D721Med (cell line): Measurements from ENCODE around the gene POSTN.

ENCODE experiments used
- DNase-seq: peaks from one replicate; pipeline ENCODE4 v3.0.0; 2011; ENCODE audit warnings: low spot score; ENCODE audit not compliant: insufficient read length
- FAIRE-seq: peaks from 2 replicates; lab custom pipeline; 2011; peaks lifted over from hg19 to GRCh38; lab: Jason Lieb, UNC
- CTCF ChIP-seq: IDR thresholded peaks from 2 replicates; pipeline ENCODE4 v1.5.1; 2012; ENCODE audit warnings: mild to moderate bottlenecking, control low read depth; ENCODE audit not compliant: insufficient read depth; ENCODE audit errors: missing control alignments

Gene POSTN

GRCh38 chr13:37526710-37527473 is 71.7 kb downstream of the POSTN start:
- no peak for DNase-seq
- no peak for TF ChIP-seq CTCF
- FAIRE-seq, result no peak

GRCh38 chr13:37515226-37515625 is 83.3 kb downstream of the POSTN start:
- FAIRE-seq (no peak), DNase-seq (no peak)
- TF ChIP-seq CTCF, result no peak
